Measurements from ENCODE around the gene NOC2L. TPM values are rescaled to one million over a fixed set of nuclear protein-coding genes. Genes with fewer than 3 reads are reported as not detected.
A peak's percentile ranks its signal among the peaks of the same experiment; 100 is the strongest.

Gene NOC2L
- total and polyA plus RNA-seq, 9 of the 15 experiments (the other 6 are each of a cell fraction or from before 2014, with no cell fraction given): 4.0 to 410 (median 200) TPM

DNA sequence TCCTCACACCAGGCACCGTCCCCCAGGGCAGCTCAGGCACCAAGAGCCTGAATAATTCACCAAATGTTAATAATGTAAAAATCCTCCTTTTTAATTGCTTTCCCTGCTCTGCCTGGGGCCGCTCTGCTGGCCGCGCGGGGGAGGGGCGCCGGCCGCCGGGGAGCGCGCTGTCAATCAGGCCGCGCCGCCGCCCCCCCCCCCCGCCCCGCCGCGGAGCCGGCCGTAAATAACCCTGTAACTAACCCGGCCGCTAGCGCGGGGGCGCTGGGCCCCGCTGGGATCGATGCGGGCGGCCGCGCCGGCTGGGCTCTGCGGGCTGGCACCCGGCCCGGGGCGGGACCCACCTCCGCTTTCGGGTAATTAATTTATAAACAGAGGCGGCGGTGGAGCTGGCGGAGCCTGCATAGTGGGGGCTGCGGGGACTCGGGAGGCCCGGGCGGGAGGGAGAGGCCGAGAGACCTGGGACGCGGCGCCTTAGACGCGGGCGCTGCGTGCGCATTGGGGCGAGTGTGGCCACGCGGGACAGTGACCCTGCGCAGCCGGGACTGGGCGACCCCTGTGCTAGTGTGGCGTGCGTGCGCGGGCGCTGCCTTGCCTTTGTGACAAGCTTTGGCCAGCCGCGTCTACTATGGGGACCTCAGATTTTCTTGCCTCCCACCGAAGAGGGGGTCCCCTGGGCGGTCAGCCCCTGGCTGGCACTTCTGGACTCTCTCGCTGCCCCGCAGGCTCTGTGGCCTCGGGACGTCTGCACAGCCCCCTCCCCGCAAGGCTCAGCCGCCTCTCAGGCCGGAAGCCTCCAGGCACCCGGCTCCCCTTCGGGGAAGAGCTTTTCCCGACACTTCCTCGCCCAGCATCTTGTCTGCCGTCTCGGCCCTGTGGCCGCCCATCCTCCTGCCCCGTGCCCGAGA lies 18.7 kb downstream of the NOC2L start (continued):
- TF ChIP-seq ZNF740 (CRISPR knock-in tag; IDR thresholded peaks at IDR 0.05) (no peak; the same call in 1 of the 2 replicates), ZNF740 (tag; IDR thresholded peaks at IDR 0.05) (peak in 1 of 2 experiments; percentile 99; a peak in 2 of 4 replicates), NR4A1 (CRISPR knock-in tag; IDR thresholded peaks at IDR 0.05) (no peak), NR4A1 (tag; IDR thresholded peaks at IDR 0.05) (no peak), PCBP1 (IDR thresholded peaks at IDR 0.05; ENCODE audit: low read depth, low read length, poor library complexity, severe bottlenecking) (peak; percentile 95), ZNF165 (CRISPR knock-in tag; IDR thresholded peaks at IDR 0.05; ENCODE audit: borderline replicate concordance) (no peak), MCM2 (IDR thresholded peaks at IDR 0.05; ENCODE audit: low read depth) (no peak), SMARCE1 (IDR thresholded peaks at IDR 0.05) (no peak), ZFP1 (CRISPR knock-in tag; IDR thresholded peaks at IDR 0.05) (no peak), GATAD2B (IDR thresholded peaks at IDR 0.05; ENCODE audit: borderline replicate concordance) (peak; percentile 92), C11orf30 (IDR thresholded peaks at IDR 0.05; ENCODE audit: low read depth) (no peak), ZNF398 (CRISPR knock-in tag; IDR thresholded peaks at IDR 0.05) (no peak), HMGN3 (IDR thresholded peaks at IDR 0.05; ENCODE audit: borderline replicate concordance, extremely low read depth, insufficient read length, low read depth, low read length) (peak; percentile 75), NEUROD1 (IDR thresholded peaks at IDR 0.05; ENCODE audit: borderline replicate concordance, low read depth, low read length, partially characterized antibody) (no peak), SMAD4 (CRISPR knock-in tag; conservative IDR thresholded peaks at IDR 0.05) (peak; percentile 88)
- TF ChIP-seq, protein P1, sequence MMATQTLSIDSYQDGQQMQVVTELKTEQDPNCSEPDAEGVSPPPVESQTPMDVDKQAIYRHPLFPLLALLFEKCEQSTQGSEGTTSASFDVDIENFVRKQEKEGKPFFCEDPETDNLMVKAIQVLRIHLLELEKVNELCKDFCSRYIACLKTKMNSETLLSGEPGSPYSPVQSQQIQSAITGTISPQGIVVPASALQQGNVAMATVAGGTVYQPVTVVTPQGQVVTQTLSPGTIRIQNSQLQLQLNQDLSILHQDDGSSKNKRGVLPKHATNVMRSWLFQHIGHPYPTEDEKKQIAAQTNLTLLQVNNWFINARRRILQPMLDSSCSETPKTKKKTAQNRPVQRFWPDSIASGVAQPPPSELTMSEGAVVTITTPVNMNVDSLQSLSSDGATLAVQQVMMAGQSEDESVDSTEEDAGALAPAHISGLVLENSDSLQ (IDR thresholded peaks at IDR 0.05): peak; percentile 91
- TF ChIP-seq, protein P2, sequence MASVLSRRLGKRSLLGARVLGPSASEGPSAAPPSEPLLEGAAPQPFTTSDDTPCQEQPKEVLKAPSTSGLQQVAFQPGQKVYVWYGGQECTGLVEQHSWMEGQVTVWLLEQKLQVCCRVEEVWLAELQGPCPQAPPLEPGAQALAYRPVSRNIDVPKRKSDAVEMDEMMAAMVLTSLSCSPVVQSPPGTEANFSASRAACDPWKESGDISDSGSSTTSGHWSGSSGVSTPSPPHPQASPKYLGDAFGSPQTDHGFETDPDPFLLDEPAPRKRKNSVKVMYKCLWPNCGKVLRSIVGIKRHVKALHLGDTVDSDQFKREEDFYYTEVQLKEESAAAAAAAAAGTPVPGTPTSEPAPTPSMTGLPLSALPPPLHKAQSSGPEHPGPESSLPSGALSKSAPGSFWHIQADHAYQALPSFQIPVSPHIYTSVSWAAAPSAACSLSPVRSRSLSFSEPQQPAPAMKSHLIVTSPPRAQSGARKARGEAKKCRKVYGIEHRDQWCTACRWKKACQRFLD (CRISPR knock-in tag; IDR thresholded peaks at IDR 0.05): no peak
- TF ChIP-seq, protein P3, sequence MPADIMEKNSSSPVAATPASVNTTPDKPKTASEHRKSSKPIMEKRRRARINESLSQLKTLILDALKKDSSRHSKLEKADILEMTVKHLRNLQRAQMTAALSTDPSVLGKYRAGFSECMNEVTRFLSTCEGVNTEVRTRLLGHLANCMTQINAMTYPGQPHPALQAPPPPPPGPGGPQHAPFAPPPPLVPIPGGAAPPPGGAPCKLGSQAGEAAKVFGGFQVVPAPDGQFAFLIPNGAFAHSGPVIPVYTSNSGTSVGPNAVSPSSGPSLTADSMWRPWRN (IDR thresholded peaks at IDR 0.05; ENCODE audit: low read depth): no peak
